Bone marrow (tissue), 2 donors: ENCODE data around the gene MYH15.

Source experiments
- DNase-seq, 2 donors: peaks; one replicate each; lab custom pipeline; 2025; lab: John Stamatoyannopoulos, UW

The MYH15 gene

GRCh38 chr3:108509871-108510270, 525 bp downstream of the MYH15 start:
- no peak for DNase-seq

- DNase-seq: no peak
Observed at GRCh38 chr3:108509263-108509662, 1.1 kb downstream of the MYH15 start.

- DNase-seq: no peak
Observed at GRCh38 chr3:108507902-108508301, 2.5 kb downstream of the MYH15 start.

GRCh38 chr3:108505811-108506210, 4.6 kb downstream of the MYH15 start:
- DNase-seq: no peak

- no peak for DNase-seq
Observed at GRCh38 chr3:108503722-108504121, 6.7 kb downstream of the MYH15 start.

- no peak for DNase-seq
Observed at GRCh38 chr3:108501535-108501934, 8.9 kb downstream of the MYH15 start.

- no peak for DNase-seq
Observed at GRCh38 chr3:108500728-108501127, 9.7 kb downstream of the MYH15 start.

- no peak for DNase-seq
Observed at GRCh38 chr3:108497271-108497670, 13.1 kb downstream of the MYH15 start.

GRCh38 chr3:108495717-108496116, 14.7 kb downstream of the MYH15 start:
- no peak for DNase-seq

- no peak for DNase-seq
Observed at GRCh38 chr3:108494906-108495531, 15.4 kb downstream of the MYH15 start.

GRCh38 chr3:108493862-108494261, 16.5 kb downstream of the MYH15 start:
- DNase-seq: no peak

GRCh38 chr3:108491456-108491855, 18.9 kb downstream of the MYH15 start:
- DNase-seq: no peak

GRCh38 chr3:108489776-108490175, 20.6 kb downstream of the MYH15 start:
- DNase-seq: peak in 1 of 2 donors; percentile 56

GRCh38 chr3:108488631-108489030, 21.8 kb downstream of the MYH15 start:
- DNase-seq: no peak

- no peak for DNase-seq
Observed at GRCh38 chr3:108487439-108487838, 23.0 kb downstream of the MYH15 start.

- DNase-seq: peak in 1 of 2 donors; percentile 14
Observed at GRCh38 chr3:108486941-108487340, 23.5 kb downstream of the MYH15 start.

GRCh38 chr3:108486338-108486737, 24.1 kb downstream of the MYH15 start:
- no peak for DNase-seq

- no peak for DNase-seq
Observed at GRCh38 chr3:108485146-108485545, 25.2 kb downstream of the MYH15 start.

- DNase-seq: no peak
Observed at GRCh38 chr3:108479224-108479623, 31.2 kb downstream of the MYH15 start.

- DNase-seq: peak in 1 of 2 donors; percentile 61
Observed at GRCh38 chr3:108477511-108478147, 32.8 kb downstream of the MYH15 start.

GRCh38 chr3:108475220-108475782, 35.1 kb downstream of the MYH15 start:
- peak in 1 of 2 donors; percentile 39 for DNase-seq

GRCh38 chr3:108474581-108474980, 35.8 kb downstream of the MYH15 start:
- DNase-seq: no peak

- no peak for DNase-seq
Observed at GRCh38 chr3:108473711-108474110, 36.7 kb downstream of the MYH15 start.
